NCI-H2227 (cell line): ENCODE data around the gene GPATCH4.
"Not testable (repeated sequence)": the region's sequence is repeated elsewhere in the genome, so short reads cannot be mapped to it uniquely, and the experiment has no call there.

Source experiments
- DNase-seq: peaks from one replicate; lab custom pipeline; 2025; ENCODE audit not compliant: unreplicated experiment; lab: John Stamatoyannopoulos, UW

Gene GPATCH4

DNA sequence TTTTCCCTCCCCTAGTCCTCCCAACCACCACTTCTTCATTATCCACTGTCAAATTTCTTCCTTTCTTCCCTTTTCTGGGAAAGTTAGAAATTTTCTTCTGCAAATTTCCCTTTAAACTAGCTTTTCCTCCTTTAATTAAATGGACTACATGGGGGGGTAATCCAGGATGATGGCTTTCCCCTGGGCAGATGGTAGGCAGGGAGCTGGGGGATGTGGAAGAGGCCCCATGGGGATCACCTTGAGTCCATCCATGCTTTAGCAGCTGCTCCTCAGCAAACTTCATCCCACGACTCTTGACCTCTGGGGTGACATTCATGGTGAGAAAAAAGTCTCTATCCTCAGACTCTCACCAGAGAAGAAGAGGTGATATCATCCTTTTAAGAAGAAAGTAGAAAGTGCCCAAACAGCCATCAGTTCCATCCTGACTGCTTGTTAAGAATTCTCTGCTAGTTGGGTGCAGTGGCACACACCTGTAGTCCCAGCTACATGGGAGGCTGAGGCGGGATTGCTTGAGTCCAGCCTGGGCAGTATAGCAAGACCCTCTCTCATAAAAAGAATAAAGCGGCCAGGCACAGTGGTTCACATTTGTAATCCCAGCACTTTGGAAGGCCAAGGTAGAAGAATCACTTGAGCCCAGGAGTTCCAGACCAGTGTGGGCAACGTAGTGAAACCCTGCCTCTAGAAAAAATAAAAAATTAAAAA lies 2.4 kb downstream of the GPATCH4 start:
- no peak for DNase-seq

DNA sequence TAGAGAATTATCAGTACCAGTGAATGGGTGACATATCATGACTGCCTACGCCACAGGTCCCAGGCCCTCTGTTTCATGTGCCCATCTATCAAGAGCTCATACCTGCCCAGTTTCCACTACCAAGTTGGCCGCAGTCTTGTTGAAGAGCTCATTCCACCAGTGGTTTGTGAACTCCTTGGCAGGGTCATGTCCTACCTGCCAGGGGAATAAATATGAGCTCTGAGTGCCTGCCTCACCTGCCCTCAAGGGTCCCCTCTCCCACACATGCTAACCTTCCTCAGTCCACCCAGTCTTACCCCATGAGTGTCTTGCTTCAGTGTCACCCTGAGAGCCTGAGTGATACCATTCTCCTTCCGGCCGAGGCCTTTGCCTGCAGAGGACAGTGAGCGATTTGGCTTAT lies 3.2 kb downstream of the GPATCH4 start:
- no peak for DNase-seq

GRCh38 chr1:156596426-156596825 lies 4.9 kb downstream of the GPATCH4 start:
- no peak for DNase-seq

GRCh38 chr1:156595016-156595415 lies 6.3 kb downstream of the GPATCH4 start:
- no peak for DNase-seq

DNA sequence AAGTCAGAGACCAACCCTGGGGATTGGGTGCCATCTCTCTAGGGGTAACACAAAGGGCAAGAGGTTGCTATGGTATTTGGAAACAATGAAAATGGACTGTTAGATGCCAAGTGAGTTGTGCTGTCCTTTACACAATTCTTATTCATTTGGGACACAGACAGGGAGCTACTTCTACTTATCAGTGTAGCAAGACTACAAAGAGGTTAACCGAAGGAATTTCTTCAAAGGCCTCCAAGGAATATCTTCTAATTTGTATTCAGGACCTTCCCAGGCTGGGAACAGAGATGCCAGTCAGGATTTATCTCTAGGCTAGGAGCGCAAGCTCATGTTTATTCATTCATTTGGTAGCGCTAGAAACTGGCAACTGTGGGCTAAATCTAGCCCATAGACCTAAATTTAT lies 7.1 kb downstream of the GPATCH4 start:
- no peak for DNase-seq

DNA sequence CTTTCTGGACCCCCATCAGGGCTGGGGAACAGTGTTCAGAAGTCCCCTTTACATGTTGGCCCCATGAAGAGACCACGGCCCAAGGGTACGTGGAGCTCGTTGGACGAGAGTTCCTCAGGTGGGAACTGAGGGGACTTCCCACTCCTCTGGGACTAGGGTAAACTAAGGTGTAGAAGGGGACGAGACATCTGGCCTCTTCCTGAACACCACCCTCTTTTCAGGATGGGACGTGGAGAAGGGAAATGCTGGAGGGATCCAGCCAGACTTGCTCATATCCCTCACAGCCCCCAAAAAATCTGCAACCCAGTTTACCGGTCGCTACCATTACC lies 7.7 kb downstream of the GPATCH4 start:
- no peak for DNase-seq

GRCh38 chr1:156592910-156593660 lies 8.2 kb downstream of the GPATCH4 start:
- no peak for DNase-seq

DNA sequence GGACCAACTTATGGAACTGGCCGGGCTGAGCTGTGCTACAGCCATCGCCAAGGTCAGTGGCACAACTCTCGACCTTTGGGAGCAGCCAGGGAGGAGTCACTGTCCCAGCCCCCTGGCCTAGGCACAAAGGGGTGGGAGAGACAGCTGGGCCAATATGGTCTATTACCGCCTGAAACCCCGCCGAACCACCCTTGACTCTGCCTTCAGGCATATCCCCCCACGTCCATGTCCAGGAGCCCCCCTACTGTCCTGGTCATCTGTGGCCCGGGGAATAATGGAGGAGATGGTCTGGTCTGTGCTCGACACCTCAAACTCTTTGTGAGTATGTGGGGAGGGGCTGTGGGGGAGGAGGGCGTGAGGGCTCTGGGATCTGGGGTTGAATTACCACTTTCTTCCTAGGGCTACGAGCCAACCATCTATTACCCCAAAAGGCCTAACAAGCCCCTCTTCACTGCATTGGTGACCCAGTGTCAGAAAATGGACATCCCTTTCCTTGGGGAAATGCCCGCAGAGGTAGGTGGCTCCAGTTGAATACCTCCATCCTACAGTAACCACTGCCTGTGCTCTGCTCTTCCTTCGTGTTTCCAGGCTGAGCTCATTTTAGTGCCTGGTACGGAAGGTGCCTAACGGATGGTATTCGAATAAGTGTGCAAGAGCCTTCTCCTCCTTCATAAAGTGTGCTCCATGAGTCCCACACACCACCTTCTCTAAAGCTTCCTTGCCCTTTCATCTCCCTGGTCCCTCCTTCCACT lies 8.9 kb downstream of the GPATCH4 start:
- no peak for DNase-seq

DNA sequence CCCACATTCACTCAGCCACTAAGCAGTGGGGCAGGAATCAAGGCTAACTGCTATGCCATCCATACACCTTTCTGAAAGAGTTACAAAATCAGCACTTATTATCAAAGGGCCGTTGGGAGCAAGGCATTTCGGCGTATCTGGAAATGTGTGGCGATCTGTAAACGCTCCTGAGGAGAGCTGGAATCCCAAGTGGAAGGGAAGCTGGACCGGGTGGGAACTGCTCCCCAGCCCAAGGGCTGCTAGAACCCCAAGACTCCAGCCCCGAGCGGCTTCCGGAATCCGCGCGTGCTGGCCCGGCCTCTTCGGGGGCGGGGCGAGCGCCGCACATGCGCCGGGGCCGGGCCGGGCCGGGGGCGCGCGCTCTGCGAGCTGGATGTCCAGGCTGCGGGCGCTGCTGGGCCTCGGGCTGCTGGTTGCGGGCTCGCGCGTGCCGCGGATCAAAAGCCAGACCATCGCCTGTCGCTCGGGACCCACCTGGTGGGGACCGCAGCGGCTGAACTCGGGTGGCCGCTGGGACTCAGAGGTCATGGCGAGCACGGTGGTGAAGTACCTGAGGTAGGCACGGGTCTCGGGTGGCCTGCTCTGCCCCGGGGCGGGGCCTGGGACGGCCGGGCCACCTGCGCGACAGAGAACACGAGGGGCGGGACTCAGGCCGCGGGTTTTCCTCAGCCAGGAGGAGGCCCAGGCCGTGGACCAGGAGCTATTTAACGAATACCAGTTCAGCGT lies 9.7 kb downstream of the GPATCH4 start, which contains the start of gene NAXE:
NAXE (plus strand) TSS at position 345 of the 726 bp plus-strand sequence; CDS start at position 374, 29 bp downstream.
- DNase-seq: peak; percentile 89

GRCh38 chr1:156591181-156591431 lies 10.2 kb downstream of the GPATCH4 start:
- no peak for DNase-seq

GRCh38 chr1:156590326-156591180 lies 10.7 kb downstream of the GPATCH4 start:
- DNase-seq: no peak

DNA sequence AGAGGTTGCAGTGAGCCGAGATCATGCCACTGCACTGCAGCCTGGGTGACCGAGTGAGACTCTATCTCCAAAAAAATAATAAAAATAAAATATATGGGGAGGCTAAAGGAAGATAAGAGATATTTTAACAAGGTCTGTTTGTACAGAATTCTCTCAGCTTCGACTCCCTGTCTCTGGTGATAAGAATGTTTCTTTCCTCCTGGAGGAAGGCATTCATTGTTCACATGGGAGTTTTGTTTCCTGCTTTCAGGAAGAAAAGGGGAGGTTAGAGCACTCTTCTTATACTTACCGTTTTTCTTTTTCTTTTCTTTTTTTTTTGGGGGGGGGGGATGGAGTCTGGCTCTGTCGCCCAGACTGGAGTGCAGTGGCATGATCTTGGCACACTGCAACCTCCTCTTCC lies 11.7 kb downstream of the GPATCH4 start:
- DNase-seq: no peak

- not testable (repeated sequence) for DNase-seq
These were observed 13.4 kb downstream of the GPATCH4 start for GRCh38 chr1:156587927-156588326.

GRCh38 chr1:156586892-156587477 lies 14.3 kb downstream of the GPATCH4 start:
- no peak for DNase-seq

DNA sequence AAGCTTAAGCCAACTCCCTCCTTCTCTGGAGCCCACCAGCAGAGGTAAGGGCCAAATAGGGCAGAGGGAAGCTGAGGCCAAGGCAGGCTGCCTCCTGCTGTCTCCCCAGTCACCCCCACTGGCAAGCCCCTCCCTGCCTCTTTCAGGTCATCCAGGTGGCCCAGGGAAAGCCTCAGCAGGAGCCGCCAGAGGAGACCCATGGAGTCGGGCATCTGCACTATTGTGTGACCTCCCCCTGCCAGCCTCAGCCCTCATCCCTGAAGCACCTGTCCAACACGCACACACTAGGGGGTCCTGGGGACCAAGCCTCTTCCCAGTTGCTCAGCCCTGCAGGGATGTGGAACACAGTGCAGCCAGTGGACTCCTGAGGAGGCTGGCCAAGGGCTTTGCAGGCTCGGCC lies 15.0 kb downstream of the GPATCH4 start:
- no peak for DNase-seq

GRCh38 chr1:156584813-156585212 lies 16.5 kb downstream of the GPATCH4 start:
- no peak for DNase-seq

DNA sequence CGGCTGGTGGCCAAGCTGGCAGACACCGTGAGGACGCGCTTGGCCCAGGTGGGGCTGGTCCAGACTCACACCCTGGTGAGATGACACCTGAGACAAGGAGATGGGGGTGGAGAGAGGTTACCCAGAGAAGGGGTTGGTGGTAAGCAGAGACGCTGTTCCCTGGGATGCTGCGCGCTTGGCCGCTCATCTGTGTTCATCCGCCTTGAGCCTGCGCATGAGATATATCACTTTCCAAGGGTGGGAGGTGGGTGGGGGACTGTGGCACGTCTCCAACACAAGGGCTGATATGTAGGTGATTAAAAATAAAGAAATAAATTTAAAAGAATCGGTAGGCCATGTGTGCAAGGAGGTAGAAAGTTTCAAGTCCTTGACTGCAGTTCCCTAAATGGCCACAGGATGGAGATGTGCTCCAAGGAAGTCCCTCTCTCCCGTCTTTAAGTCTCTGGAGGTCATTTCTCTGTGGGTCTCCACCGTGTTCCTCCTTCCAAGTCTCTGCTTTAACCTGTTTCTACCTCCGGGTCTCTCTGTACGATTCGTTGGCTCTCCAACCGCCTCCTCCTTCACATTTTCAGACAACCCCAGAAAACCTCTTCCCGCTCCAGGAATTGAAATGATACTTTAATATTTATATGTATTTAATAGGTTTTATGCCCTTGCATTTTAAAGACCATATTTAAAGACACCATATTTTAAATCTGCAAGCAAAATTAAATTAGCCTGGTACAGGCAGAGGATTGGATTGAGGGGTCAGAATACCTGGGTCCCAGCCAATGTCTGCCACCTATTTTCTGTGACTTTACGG lies 17.3 kb downstream of the GPATCH4 start:
- peak; percentile 89 for DNase-seq

GRCh38 chr1:156582388-156583017 lies 18.8 kb downstream of the GPATCH4 start:
- no peak for DNase-seq
